ENCODE data around the gene WWOX. TPM values are rescaled to one million over a fixed set of nuclear protein-coding genes. Genes with fewer than 3 reads are reported as not detected.

Gene WWOX
- total and polyA plus RNA-seq, 2 of the 4 experiments (the other 2 are of a cell fraction): 2.7 to 5.4 TPM

DNA sequence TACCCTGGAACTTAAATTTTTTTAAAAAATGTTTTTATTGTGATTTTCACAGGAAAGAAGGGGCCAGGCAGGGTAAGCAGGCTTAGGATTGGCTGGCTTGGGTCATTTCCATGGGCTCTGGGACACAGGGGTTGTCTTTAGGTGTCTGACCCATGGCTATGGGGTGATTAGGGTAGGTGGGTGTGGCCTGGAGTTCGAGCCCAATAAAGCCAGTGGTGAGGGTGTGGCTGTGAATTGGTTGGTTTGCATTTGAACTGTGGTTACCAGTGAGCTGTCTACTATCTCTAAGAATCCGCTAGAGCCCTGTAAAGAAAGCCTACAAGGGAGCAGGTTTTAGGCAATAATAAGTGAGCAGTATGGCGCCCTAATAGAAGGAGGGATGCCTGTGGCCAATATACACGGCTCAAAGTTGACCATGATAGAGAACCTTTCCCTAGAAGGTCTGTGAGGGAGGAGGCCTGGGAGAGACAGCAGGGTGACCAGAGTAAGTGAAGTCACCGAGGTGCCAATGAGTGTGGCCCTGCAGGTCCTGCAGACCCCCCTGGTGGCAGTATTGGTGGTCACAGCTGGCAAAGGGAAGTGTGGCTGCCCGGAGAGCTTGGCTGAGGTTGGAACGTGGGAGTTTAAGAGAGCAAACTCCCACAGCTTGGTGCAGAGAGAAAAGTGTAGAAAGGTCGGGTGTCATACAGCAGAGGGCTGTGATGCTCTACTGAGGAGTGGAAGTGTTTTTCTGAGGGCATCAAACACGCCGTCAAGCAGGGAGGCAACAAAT lies 454.0 kb downstream of the WWOX start:
- DNase-seq (no peak), ATAC-seq (ENCODE audit: low read depth) (no peak)
- Histone ChIP-seq H2BK5ac (ENCODE audit: low read depth, low read length, poor library complexity, severe bottlenecking) (no peak overlapping the region), H4K8ac (ENCODE audit: low read depth in 2 of 2, low read length in 2 of 2) (no peak overlapping the region), H2AFZ (replicated peaks; ENCODE audit: low read length, poor library complexity) (no peak overlapping the region), H3K9ac (ENCODE audit: low read depth, low read length) (no peak overlapping the region), H2BK20ac (ENCODE audit: low read depth, low read length) (no peak overlapping the region), H4K20me1 (ENCODE audit: insufficient read depth, low read length) (no peaks in the 10 kb centered on the region), H3K79me1 (ENCODE audit: low read depth in 1 of 2, low read length in 2 of 2) (no peaks in the 10 kb centered on the region), H3K9me1 (ENCODE audit: insufficient read depth, low read length) (no peaks in the 10 kb centered on the region), H3K4me3 (ENCODE audit: insufficient read depth, low read depth, low read length) (no peak overlapping the region), H3K9me3 (ENCODE audit: control insufficient read depth, insufficient read depth, low read length) (peaks cover 23% of the 10 kb centered on the region), H3K36me3 (ENCODE audit: control insufficient read depth, insufficient read depth, low read length) (no peaks in the 10 kb centered on the region), H2BK15ac (ENCODE audit: low read depth, low read length) (no peak overlapping the region), H3K56ac (ENCODE audit: extremely low read depth, insufficient read depth, low read length) (no peak overlapping the region), H3K4ac (ENCODE audit: low read depth, low read length) (no peak overlapping the region), H3K27me3 (ENCODE audit: control insufficient read depth, insufficient read depth, low read length) (no peaks in the 10 kb centered on the region), H3K4me2 (ENCODE audit: low read depth, low read length) (no peak overlapping the region), H2BK120ac (ENCODE audit: low read depth, low read length) (no peak overlapping the region), H3K18ac (ENCODE audit: low read depth, low read length) (no peak overlapping the region), H4K91ac (ENCODE audit: insufficient read depth, low read depth, low read length) (no peak overlapping the region), H3K27ac (ENCODE audit: insufficient read depth, low read length) (no peak overlapping the region), H2AK9ac (replicated peaks; ENCODE audit: low read depth, low read length, poor library complexity) (no peak overlapping the region), H3K4me1 (ENCODE audit: control insufficient read depth, insufficient read depth, low read length) (no peaks in the 10 kb centered on the region), H2AK5ac (ENCODE audit: low read depth, low read length) (no peak overlapping the region), H3K23ac (ENCODE audit: low read depth, low read length) (no peak overlapping the region), H4K5ac (ENCODE audit: low read depth, low read length) (no peak overlapping the region), H3K14ac (replicated peaks; ENCODE audit: low read depth, low read length) (no peak overlapping the region)
- 42% methylated on average over 3 of the region's 10 CpGs; no CpG with 5 or more reads in 1 of the 2 experiments for WGBS, 2 experiments (ENCODE audit: extremely low coverage in 2 of 2, insufficient read length in 1 of 2)
- dilution Hi-C loops (cut with HindIII; ENCODE audit: low sequenced_read_pairs, unreplicated experiment) (no loop called here), in situ Hi-C loops (cut with MboI; ENCODE audit: low sequenced_read_pairs) (no loop called here), intact Hi-C loops (cut with micrococcal nuclease) (no loop called here)
- ChIA-PET POLR2A (ENCODE audit: unreplicated experiment) (no interaction called here), CTCF (no interaction called here)
- BruUV-seq (replicated peaks): no TSS peak
- no peak for TF ChIP-seq RFX5 (IDR thresholded peaks at IDR 0.05; ENCODE audit: low read depth, low read length)
- TF ChIP-seq ELK1 (IDR thresholded peaks at IDR 0.05; ENCODE audit: borderline replicate concordance, low read depth, low read length): no peak
- no peak for TF ChIP-seq NFE2L2 (IDR thresholded peaks at IDR 0.05; ENCODE audit: low read depth, low read length)
